Mesothelial cell of epicardium (in vitro differentiated cells): ENCODE results near the gene EML1. TPM values are rescaled to one million over a fixed set of nuclear protein-coding genes. Genes with fewer than 3 reads are reported as not detected.

Experiments used
- DNase-seq, 2 experiments: peaks; one replicate each; pipeline ENCODE4 v3.0.0; 2021; ENCODE audit warnings: low spot score in 2 of 2; ENCODE audit not compliant: unreplicated experiment in 2 of 2
- H3K27ac Mint-ChIP-seq: 2 replicates; pipeline ENCODE4 v1.8.0; 2021; ENCODE audit warnings: mixed read lengths
- H3K27me3 Mint-ChIP-seq: 2 replicates; pipeline ENCODE4 v1.8.0; 2021; ENCODE audit warnings: low read depth, mixed read lengths
- H3K36me3 Mint-ChIP-seq: 2 replicates; pipeline ENCODE4 v1.8.0; 2021; ENCODE audit warnings: mixed read lengths
- H3K4me1 Mint-ChIP-seq: 2 replicates; pipeline ENCODE4 v1.8.0; 2021; ENCODE audit warnings: mixed read lengths
- H3K4me3 Mint-ChIP-seq: 2 replicates; pipeline ENCODE4 v1.8.0; 2021; ENCODE audit warnings: mild to moderate bottlenecking, moderate library complexity, mixed read lengths
- H3K9me3 Mint-ChIP-seq: 2 replicates; pipeline ENCODE4 v1.8.0; 2021; ENCODE audit warnings: mixed read lengths
- total RNA-seq: library from RNA; stranded (reverse); gene quantifications from 3 replicates; pipeline ENCODE4 v1.2.1, GENCODE V29; 2021
- TF ChIP-seq, protein P1 (sequence below): fragments of 200-600 bp; sonication (generic); IDR thresholded peaks from one replicate; pipeline ENCODE4 v1.5.0; 2021; ENCODE audit warnings: antibody characterized with exemption; ENCODE audit not compliant: unreplicated experiment

EML1 gene
- total RNA-seq, 1 donor from 2014 or later, result 18.9 TPM

GRCh38 chr14:99982537-99983250, 189.5 kb downstream of the EML1 start:
- peak; percentile 29 to 63 for DNase-seq

GRCh38 chr14:99983251-99984015, 190.2 kb downstream of the EML1 start:
- TF ChIP-seq, protein P1, sequence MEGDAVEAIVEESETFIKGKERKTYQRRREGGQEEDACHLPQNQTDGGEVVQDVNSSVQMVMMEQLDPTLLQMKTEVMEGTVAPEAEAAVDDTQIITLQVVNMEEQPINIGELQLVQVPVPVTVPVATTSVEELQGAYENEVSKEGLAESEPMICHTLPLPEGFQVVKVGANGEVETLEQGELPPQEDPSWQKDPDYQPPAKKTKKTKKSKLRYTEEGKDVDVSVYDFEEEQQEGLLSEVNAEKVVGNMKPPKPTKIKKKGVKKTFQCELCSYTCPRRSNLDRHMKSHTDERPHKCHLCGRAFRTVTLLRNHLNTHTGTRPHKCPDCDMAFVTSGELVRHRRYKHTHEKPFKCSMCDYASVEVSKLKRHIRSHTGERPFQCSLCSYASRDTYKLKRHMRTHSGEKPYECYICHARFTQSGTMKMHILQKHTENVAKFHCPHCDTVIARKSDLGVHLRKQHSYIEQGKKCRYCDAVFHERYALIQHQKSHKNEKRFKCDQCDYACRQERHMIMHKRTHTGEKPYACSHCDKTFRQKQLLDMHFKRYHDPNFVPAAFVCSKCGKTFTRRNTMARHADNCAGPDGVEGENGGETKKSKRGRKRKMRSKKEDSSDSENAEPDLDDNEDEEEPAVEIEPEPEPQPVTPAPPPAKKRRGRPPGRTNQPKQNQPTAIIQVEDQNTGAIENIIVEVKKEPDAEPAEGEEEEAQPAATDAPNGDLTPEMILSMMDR, result no peak
- peaks cover 6% of the 10 kb centered on the region for H3K9me3 Mint-ChIP-seq
- no peak for DNase-seq
- peaks cover 26% of the 10 kb centered on the region for H3K4me1 Mint-ChIP-seq
- peaks cover 11% of the 10 kb centered on the region for H3K36me3 Mint-ChIP-seq
- H3K27me3 Mint-ChIP-seq, result no peaks in the 10 kb centered on the region
- H3K27ac Mint-ChIP-seq, result peak overlapping the region; percentile 51
- H3K4me3 Mint-ChIP-seq, result no peak overlapping the region

More at GRCh38 chr14:99982537-99983250, 189.5 kb downstream of the EML1 start:
- Mint-ChIP-seq H3K9me3 (peaks cover 6% of the 10 kb centered on the region), H3K27ac (peak overlapping the region; percentile 51), H3K4me1 (peaks cover 26% of the 10 kb centered on the region), H3K27me3 (no peaks in the 10 kb centered on the region), H3K4me3 (no peak overlapping the region), H3K36me3 (peaks cover 11% of the 10 kb centered on the region)
- TF ChIP-seq, protein P1, result peak; percentile 88

DNA sequence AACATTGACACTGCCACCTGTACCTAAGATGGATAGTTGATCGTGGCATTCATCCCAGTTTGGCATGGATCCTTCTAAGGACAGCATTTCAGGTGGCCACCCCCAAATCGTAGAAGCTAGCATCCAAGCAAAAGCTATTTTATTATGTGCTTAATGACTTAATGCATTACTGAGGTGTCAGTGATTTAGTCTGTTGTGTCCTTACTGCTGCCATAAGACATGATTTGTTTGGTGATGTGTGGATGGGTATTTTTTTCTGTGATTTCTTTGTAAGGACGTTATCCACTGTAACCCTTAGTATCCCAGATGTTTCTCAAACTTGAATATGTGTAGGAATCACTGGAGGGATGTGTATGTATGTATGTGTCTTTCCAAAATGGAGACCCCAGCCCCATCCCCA, 190.8 kb downstream of the EML1 start:
- Mint-ChIP-seq H3K36me3 (peaks cover 11% of the 10 kb centered on the region), H3K9me3 (peaks cover 6% of the 10 kb centered on the region), H3K27ac (peak overlapping the region; percentile 50), H3K4me3 (no peak overlapping the region), H3K27me3 (no peaks in the 10 kb centered on the region), H3K4me1 (peaks cover 26% of the 10 kb centered on the region)
- DNase-seq, result no peak
- TF ChIP-seq, protein P1, result no peak

DNA sequence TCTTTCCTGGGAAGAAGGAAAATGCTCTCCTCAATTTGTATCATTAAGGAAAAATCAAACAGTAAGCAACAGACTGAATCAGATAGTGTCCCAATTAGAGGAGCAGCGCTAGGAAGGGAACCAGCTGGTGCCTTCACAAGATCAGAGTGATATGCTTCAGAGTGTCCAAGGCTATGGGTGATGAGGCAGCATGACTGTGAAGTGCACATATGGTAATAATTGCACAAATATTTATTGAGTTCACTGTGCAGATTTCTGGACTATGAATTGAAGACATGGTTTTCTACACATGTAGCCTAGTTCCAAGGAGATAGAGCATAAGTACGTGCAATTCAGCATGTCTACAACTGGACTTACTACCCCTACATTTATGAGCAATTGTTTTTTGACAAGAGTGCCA, 193.2 kb downstream of the EML1 start:
- Mint-ChIP-seq H3K4me1 (peaks cover 19% of the 10 kb centered on the region), H3K36me3 (peaks cover 15% of the 10 kb centered on the region), H3K27ac (no peak overlapping the region), H3K9me3 (peaks cover 6% of the 10 kb centered on the region), H3K4me3 (no peak overlapping the region), H3K27me3 (no peaks in the 10 kb centered on the region)
- TF ChIP-seq, protein P1, result no peak
- no peak for DNase-seq

DNA sequence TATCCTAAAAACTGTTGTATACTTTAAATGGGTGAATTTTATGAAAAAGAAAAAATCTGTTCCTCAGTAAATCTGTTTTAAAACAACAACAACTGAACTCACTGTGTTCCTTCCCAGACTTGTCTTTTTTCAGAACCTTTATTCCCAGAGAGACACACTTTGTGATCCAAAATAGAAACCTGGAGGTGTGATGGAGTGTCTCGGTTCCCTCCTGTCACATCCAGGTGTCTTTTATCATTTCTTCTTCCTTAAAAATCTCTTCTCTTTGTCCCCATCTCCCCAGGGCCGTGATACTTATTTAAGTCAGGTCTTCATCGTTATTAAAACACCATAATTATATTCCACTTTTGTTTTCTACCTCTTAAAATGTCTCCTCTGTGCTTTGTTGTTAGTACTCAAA, 195.8 kb downstream of the EML1 start:
- Mint-ChIP-seq H3K9me3 (peaks cover 19% of the 10 kb centered on the region), H3K36me3 (peaks cover 25% of the 10 kb centered on the region), H3K27me3 (no peaks in the 10 kb centered on the region), H3K4me3 (no peak overlapping the region), H3K27ac (no peak overlapping the region), H3K4me1 (no peaks in the 10 kb centered on the region)
- DNase-seq, result no peak
- TF ChIP-seq, protein P1, result no peak
